Dedifferentiated amniotic fluid mesenchymal stem cell (primary cell): Measurements from ENCODE around the gene B3GNT9.

Experiments used
- DNase-seq: peaks from one replicate; pipeline ENCODE4 v3.0.0-alpha.2; 2016; ENCODE audit errors: extremely low spot score

Gene B3GNT9

GRCh38 chr16:67185651-67186134 lies 34.9 kb upstream of the B3GNT9 start:
- DNase-seq: no peak

- peak; percentile 79 for DNase-seq
Observed at GRCh38 chr16:67184995-67185650, 34.3 kb upstream of the B3GNT9 start.

DNA sequence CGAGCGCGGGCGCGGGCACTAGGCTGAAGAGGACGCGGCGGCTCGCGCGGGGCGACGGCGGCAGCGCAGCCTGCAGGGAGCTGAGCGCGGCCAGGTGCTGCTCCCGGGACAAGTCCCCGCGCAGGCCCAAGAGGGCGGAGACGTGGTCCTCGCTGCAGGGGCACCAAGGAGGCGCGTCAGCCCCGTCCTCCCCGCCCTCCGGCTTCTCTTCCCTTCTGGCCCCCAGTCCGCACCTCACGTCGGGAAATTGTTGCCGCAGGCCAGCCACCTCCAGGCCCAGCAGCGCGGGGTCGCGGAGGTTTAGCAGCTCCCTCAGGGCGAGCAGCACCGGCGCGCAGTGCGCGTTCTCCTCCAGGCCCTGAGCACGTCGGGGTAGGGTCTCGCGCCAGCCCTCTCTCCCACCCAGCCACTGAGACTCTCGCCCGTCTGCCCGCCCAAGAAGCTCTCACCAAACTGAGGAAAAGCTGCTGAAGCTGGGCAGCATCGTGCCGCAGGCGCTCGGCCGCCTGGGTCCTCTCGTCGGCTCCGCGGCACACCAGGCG lies 33.7 kb upstream of the B3GNT9 start:
- DNase-seq: no peak

- peak; percentile 95 for DNase-seq
Observed at GRCh38 chr16:67183627-67184452, 33.0 kb upstream of the B3GNT9 start, which contains the start of gene MATCAP1. MATCAP1 (minus strand) TSS chr16:67183963; CDS start chr16:67180610, 3,353 bp downstream.

- DNase-seq: no peak
Observed at GRCh38 chr16:67183284-67183626, 32.5 kb upstream of the B3GNT9 start.

GRCh38 chr16:67182288-67182687 lies 31.5 kb upstream of the B3GNT9 start:
- no peak for DNase-seq

DNA sequence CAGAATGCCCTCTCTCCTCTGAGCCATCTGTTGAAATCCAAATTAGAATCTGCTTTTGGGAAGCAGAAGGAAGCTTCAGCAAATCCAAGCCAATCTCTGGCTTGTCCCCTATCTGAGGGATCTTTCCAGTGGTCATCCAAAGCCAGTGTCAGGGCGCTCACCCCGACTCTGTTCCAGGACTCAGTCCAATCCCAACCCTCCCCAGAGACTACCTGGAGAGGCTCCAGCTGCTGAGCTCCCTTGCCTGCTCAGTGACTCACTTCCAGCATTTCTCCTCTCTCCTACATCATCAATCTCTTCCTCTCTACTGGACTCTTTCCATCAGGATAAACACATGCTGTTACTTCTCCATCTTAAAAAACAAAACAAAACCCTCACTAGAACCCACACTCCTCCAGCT lies 30.5 kb upstream of the B3GNT9 start:
- peak; percentile 72 for DNase-seq

- no peak for DNase-seq
Observed at GRCh38 chr16:67180166-67180565, 29.4 kb upstream of the B3GNT9 start.

GRCh38 chr16:67179421-67180080 lies 28.8 kb upstream of the B3GNT9 start:
- DNase-seq: no peak

GRCh38 chr16:67177743-67178699 lies 27.2 kb upstream of the B3GNT9 start:
- no peak for DNase-seq

DNA sequence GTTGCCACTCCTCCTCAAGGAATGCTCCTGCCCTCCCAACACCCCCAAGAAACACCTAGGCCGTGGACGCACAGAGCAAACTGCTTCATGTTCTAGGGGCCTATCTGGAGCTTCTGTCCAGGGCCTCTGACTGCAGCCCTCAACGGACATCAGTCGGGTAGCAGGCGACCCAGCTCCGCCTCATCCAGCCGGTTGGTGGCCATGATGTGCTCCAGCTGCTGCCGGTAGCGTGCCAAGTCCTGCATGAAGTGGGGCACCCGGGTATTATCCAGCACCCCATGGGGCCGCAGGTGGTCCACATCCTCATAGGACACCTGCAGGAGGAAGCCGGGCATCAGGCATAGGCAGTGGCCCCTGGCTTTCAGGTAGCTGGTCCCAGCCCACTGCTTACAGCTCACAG lies 25.9 kb upstream of the B3GNT9 start:
- DNase-seq: no peak

GRCh38 chr16:67174706-67175231 lies 24.0 kb upstream of the B3GNT9 start:
- DNase-seq: no peak

GRCh38 chr16:67173808-67174705 lies 23.3 kb upstream of the B3GNT9 start:
- peak; percentile 76 for DNase-seq

DNA sequence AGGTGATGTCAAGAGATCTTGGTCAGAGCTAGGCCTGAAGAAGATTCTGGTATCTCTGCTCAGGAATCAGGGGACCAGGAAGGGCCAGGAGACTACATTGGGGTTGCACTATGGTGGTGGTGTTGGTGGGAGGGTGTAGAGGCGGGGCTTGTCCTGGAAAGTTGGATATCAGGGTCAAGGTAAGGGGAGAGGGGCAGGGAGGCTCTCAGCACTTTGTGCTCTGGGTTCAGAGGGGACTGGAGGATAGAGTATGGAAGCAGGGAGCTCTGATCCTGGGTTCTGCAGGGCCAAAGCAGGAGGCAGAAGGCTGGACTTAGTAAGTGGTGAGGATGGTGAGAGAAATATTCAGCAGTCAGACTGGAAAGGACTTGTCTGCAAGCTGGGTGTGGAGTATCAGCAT lies 22.5 kb upstream of the B3GNT9 start:
- DNase-seq: no peak

DNA sequence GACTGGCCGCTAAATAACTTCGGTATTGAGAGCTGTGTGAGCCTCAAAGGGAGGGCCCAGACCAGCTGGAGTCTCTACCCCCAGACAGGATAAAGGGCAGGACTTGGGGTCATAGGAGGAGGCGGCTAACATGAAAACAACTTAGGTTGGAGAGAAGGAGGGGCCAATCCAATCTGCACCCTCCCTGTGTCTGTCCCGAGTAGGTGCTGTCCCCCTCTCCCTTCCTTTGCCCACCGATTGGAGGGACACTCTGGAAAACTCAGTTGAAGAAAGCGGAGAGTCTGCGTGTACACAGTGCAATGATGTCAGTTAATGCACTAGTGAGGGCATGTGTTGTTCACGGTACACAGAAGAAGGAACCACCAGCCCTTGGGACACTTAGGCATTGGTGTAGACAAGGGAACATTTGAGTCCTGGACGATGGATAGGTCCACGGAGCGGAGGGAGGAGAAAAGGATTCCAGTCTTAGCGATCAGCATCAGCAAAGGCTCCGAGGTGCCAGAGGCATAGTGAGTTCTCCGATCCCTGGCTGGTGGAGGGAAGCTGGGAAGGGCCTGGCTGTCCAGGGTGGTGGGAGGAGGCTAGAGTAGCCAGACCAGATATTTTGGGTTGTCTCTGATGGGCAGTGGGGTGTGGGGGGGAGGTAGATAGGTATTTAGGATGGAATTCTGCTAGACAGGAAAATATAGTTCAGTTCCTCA lies 20.3 kb upstream of the B3GNT9 start:
- no peak for DNase-seq

DNA sequence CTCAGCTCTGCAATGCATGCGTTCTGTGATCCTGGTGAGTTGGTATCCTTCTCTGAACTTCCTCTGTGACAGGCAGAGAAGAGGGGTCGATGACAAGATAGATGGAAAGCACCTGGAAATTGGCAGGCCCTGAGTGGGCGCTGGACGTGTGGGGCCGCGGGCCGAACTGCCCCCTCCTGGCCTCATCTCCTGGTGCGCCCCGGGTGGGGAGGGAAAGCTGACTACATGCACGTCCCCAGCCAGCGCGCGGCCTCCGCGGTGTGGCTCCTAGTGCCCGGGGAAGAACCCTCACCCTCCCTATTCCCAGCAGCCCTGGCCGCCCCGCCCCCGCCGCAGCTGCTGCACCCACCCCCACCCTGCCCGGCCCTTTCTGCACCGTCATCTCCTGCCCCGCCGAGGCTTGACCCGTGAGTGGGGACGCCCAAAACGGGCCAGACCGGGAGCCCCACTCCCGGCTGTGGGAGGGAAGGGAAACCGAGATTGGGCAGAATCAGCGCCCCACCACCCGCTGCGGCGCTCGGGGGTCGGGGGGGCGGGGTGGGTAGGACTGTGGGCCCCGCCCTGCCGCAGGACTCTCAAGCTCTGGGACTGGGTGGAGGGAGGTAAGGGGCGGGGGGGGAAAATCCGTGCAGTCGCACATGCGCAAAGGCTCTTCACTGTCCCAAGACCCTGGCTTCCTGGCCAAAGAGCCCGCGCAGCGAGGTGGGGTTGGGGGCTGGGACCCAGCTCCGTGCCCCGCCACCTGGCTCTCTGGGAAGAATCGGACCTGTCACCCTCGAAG lies 19.6 kb upstream of the B3GNT9 start, which contains the start of gene NOL3:
Gene NOL3 (plus strand): TSS at position 371 of the 781 bp plus-strand sequence.
- DNase-seq: peak; percentile 75

GRCh38 chr16:67169642-67170167 lies 18.9 kb upstream of the B3GNT9 start:
- no peak for DNase-seq

- DNase-seq: no peak
Observed at GRCh38 chr16:67169011-67169451, 18.2 kb upstream of the B3GNT9 start.
